HepG2 (cell line): Measurements from ENCODE around the gene NTMT1. TPM values are rescaled to one million over a fixed set of nuclear protein-coding genes. Genes with fewer than 3 reads are reported as not detected.
A peak's percentile ranks its signal among the peaks of the same experiment; 100 is the strongest.

Experiments used
- CBX1 ChIP-seq: IDR thresholded peaks from one replicate; pipeline ENCODE4 v1.6.1; 2016; ENCODE audit warnings: antibody characterized with exemption, low read depth
- ELF4 ChIP-seq: sonication (generic); formaldehyde crosslinking; IDR thresholded peaks from 2 replicates; pipeline ENCODE4 v1.5.0; 2020; ENCODE audit warnings: missing genetic modification reagents, mild to moderate bottlenecking, moderate library complexity, borderline replicate concordance
- ETV5 ChIP-seq: IDR thresholded peaks from 2 replicates; pipeline ENCODE4 v1.6.1; 2018; ENCODE audit warnings: missing biosample characterization, missing genetic modification reagents, inconsistent platforms, borderline replicate concordance
- FOXM1 ChIP-seq: sonication (generic); formaldehyde crosslinking; IDR thresholded peaks from 2 replicates; pipeline ENCODE4 v1.5.0; 2020; ENCODE audit warnings: missing genetic modification reagents
- MIER3 ChIP-seq: IDR thresholded peaks from 2 replicates; pipeline ENCODE4 v1.6.1; 2016; ENCODE audit warnings: missing compliant biosample characterization, borderline replicate concordance
- MIXL1 ChIP-seq: IDR thresholded peaks from 2 replicates; pipeline ENCODE4 v1.6.1; 2016
- NCOA2 ChIP-seq: sonication (generic); formaldehyde crosslinking; IDR thresholded peaks from 2 replicates; pipeline ENCODE4 v1.8.0; 2022; ENCODE audit warnings: inconsistent platforms
- PCBP2 ChIP-seq: fragments of 200-400 bp; formaldehyde crosslinking; optimal IDR thresholded peaks from 2 replicates; pipeline ENCODE3; 2018; ENCODE audit warnings: low read length, low read depth; ENCODE audit not compliant: poor library complexity, severe bottlenecking
- SIX4 ChIP-seq: sonication (generic); formaldehyde crosslinking; IDR thresholded peaks from 2 replicates; pipeline ENCODE4 v1.4.0; 2020; ENCODE audit warnings: missing genetic modification reagents
- STAG1 ChIP-seq: sonication (generic); formaldehyde crosslinking; IDR thresholded peaks from 2 replicates; pipeline ENCODE4 v1.4.0; 2020; ENCODE audit warnings: missing genetic modification reagents
- ZFP41 ChIP-seq: sonication (generic); formaldehyde crosslinking; IDR thresholded peaks from 2 replicates; pipeline ENCODE4 v1.4.0; 2020; ENCODE audit warnings: mild to moderate bottlenecking, missing genetic modification reagents, borderline replicate concordance
- ZFY ChIP-seq: sonication (generic); formaldehyde crosslinking; IDR thresholded peaks from 2 replicates; pipeline ENCODE4 v1.4.0; 2020; ENCODE audit warnings: missing genetic modification reagents
- ZNF121 ChIP-seq: sonication (generic); formaldehyde crosslinking; IDR thresholded peaks from 2 replicates; pipeline ENCODE4 v1.5.0; 2020; ENCODE audit warnings: mild to moderate bottlenecking, missing genetic modification reagents
- ZNF343 ChIP-seq: sonication (generic); formaldehyde crosslinking; IDR thresholded peaks from 2 replicates; pipeline ENCODE4 v1.4.0; 2020; ENCODE audit warnings: mild to moderate bottlenecking, missing genetic modification reagents
- ZNF501 ChIP-seq: sonication (generic); formaldehyde crosslinking; IDR thresholded peaks from 2 replicates; pipeline ENCODE4 v1.5.1; 2020; ENCODE audit warnings: mild to moderate bottlenecking, moderate library complexity, missing genetic modification reagents
- ZNF562 ChIP-seq: sonication (generic); formaldehyde crosslinking; IDR thresholded peaks from 2 replicates; pipeline ENCODE4 v1.8.0; 2022; ENCODE audit warnings: missing genetic modification reagents, borderline replicate concordance
- ZNF569 ChIP-seq: sonication (generic); formaldehyde crosslinking; IDR thresholded peaks from 2 replicates; pipeline ENCODE4 v1.5.0; 2020; ENCODE audit warnings: mild to moderate bottlenecking, missing genetic modification reagents, moderate library complexity, borderline replicate concordance
- ZNF615 ChIP-seq: sonication (generic); formaldehyde crosslinking; IDR thresholded peaks from 2 replicates; pipeline ENCODE4 v1.5.0; 2020; ENCODE audit warnings: mild to moderate bottlenecking, missing genetic modification reagents, borderline replicate concordance
- ZNF616 ChIP-seq: sonication (generic); formaldehyde crosslinking; IDR thresholded peaks from 2 replicates; pipeline ENCODE4 v1.5.0; 2020; ENCODE audit warnings: low read depth, mild to moderate bottlenecking, missing genetic modification reagents
- ZNF672 ChIP-seq: sonication (generic); formaldehyde crosslinking; IDR thresholded peaks from 2 replicates; pipeline ENCODE4 v1.8.1; 2022; ENCODE audit warnings: missing genetic modification reagents
- polyA plus RNA-seq, 8 experiments: library from polyadenylated mRNA; depleted of rRNA in 3 of 8; stranded (reverse) in 7 of 8; unstranded in 1 of 8; fragments of >200 nt; fragmentation: Illumina TruSeq in 4 of 8; extraction: Trizol in 4 of 8; gene quantifications; 2 replicates each; pipeline versions ENCODE4 v1.2.1 to v1.2.3, GENCODE V29; 2011 to 2016; ENCODE audit warnings: low read depth in 4 of 8, missing spikeins in 1 of 8, mixed read lengths in 1 of 8; ENCODE audit not compliant: insufficient read depth in 1 of 8
- total RNA-seq, 5 experiments: library from RNA; depleted of rRNA; stranded (reverse); fragments of >200 nt; fragmentation: Illumina TruSeq; extraction: Trizol; gene quantifications; 2 replicates each; pipeline ENCODE4 v1.2.3, GENCODE V29; 2016; ENCODE audit warnings: low read depth in 1 of 5
- TF ChIP-seq, protein P1 (sequence below): sonication (generic); formaldehyde crosslinking; IDR thresholded peaks from 2 replicates; pipeline ENCODE4 v1.5.0; 2020; ENCODE audit warnings: mild to moderate bottlenecking, missing genetic modification reagents
- TF ChIP-seq, protein P2 (sequence below): IDR thresholded peaks from 2 replicates; pipeline ENCODE4 v1.6.1; 2016; ENCODE audit warnings: low read depth, borderline replicate concordance
- TF ChIP-seq, protein P3 (sequence below): sonication (generic); formaldehyde crosslinking; IDR thresholded peaks from 2 replicates; pipeline ENCODE4 v1.4.0; 2020; ENCODE audit warnings: mild to moderate bottlenecking, missing genetic modification reagents
- TF ChIP-seq, protein P4 (sequence below): IDR thresholded peaks from 2 replicates; pipeline ENCODE4 v1.6.1; 2018; ENCODE audit warnings: missing genetic modification reagents
- TF ChIP-seq, protein P5 (sequence below): sonication (generic); formaldehyde crosslinking; IDR thresholded peaks from 2 replicates; pipeline ENCODE4 v1.4.0; 2020; ENCODE audit warnings: missing genetic modification reagents

The NTMT1 gene
- total and polyA plus RNA-seq, 2 of the 13 experiments (the other 11 are each of a cell fraction or from before 2014, with no cell fraction given): 49.1 to 53.8 TPM

DNA sequence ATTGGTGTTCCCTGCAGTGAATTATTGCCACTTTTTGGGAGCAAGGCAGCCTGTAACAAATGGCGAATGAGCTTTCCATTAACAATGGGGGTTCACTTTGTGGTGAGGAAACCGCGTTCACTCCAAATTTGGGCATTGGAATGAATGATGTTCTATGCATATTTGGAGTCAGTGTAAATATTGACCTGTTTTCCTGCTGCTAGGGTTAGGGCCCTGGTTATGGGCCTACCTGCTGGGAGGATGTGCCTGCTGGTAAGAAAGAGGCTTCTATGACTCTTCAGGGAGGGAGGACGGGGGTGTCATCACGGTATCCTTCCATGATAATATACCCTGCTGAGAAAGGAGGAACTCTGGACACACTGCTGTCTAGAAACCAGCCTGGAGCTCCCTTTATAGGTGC, 34.0 kb upstream of the NTMT1 start (continued):
- TF ChIP-seq, protein P1, sequence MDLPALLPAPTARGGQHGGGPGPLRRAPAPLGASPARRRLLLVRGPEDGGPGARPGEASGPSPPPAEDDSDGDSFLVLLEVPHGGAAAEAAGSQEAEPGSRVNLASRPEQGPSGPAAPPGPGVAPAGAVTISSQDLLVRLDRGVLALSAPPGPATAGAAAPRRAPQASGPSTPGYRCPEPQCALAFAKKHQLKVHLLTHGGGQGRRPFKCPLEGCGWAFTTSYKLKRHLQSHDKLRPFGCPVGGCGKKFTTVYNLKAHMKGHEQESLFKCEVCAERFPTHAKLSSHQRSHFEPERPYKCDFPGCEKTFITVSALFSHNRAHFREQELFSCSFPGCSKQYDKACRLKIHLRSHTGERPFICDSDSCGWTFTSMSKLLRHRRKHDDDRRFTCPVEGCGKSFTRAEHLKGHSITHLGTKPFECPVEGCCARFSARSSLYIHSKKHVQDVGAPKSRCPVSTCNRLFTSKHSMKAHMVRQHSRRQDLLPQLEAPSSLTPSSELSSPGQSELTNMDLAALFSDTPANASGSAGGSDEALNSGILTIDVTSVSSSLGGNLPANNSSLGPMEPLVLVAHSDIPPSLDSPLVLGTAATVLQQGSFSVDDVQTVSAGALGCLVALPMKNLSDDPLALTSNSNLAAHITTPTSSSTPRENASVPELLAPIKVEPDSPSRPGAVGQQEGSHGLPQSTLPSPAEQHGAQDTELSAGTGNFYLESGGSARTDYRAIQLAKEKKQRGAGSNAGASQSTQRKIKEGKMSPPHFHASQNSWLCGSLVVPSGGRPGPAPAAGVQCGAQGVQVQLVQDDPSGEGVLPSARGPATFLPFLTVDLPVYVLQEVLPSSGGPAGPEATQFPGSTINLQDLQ (CRISPR knock-in tag): no peak
- TF ChIP-seq, protein P2, sequence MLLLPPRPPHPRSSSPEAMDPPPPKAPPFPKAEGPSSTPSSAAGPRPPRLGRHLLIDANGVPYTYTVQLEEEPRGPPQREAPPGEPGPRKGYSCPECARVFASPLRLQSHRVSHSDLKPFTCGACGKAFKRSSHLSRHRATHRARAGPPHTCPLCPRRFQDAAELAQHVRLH (CRISPR knock-in tag): no peak
- TF ChIP-seq ZNF121 (CRISPR knock-in tag) (no peak), ZFP41 (CRISPR knock-in tag) (no peak), SIX4 (CRISPR knock-in tag) (no peak), ZFY (no peak; the same call in 1 of the 2 replicates), PCBP2 (no peak), STAG1 (CRISPR knock-in tag) (no peak), MIER3 (CRISPR knock-in tag) (no peak), MIXL1 (CRISPR knock-in tag) (no peak), ELF4 (CRISPR knock-in tag) (no peak), ZNF672 (no peak), CBX1 (no peak), ZNF501 (CRISPR knock-in tag) (no peak), ZNF343 (CRISPR knock-in tag) (no peak), NCOA2 (no peak), ZNF562 (CRISPR knock-in tag) (no peak), ETV5 (no peak; the same call in 1 of the 2 replicates), ZNF615 (CRISPR knock-in tag) (no peak), ZNF569 (CRISPR knock-in tag) (no peak), ZNF616 (CRISPR knock-in tag) (no peak), FOXM1 (CRISPR knock-in tag) (no peak)
- TF ChIP-seq, protein P3, sequence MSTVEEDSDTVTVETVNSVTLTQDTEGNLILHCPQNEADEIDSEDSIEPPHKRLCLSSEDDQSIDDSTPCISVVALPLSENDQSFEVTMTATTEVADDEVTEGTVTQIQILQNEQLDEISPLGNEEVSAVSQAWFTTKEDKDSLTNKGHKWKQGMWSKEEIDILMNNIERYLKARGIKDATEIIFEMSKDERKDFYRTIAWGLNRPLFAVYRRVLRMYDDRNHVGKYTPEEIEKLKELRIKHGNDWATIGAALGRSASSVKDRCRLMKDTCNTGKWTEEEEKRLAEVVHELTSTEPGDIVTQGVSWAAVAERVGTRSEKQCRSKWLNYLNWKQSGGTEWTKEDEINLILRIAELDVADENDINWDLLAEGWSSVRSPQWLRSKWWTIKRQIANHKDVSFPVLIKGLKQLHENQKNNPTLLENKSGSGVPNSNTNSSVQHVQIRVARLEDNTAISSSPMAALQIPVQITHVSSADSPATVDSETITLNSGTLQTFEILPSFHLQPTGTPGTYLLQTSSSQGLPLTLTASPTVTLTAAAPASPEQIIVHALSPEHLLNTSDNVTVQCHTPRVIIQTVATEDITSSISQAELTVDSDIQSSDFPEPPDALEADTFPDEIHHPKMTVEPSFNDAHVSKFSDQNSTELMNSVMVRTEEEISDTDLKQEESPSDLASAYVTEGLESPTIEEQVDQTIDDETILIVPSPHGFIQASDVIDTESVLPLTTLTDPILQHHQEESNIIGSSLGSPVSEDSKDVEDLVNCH (CRISPR knock-in tag): no peak
- TF ChIP-seq, protein P4, sequence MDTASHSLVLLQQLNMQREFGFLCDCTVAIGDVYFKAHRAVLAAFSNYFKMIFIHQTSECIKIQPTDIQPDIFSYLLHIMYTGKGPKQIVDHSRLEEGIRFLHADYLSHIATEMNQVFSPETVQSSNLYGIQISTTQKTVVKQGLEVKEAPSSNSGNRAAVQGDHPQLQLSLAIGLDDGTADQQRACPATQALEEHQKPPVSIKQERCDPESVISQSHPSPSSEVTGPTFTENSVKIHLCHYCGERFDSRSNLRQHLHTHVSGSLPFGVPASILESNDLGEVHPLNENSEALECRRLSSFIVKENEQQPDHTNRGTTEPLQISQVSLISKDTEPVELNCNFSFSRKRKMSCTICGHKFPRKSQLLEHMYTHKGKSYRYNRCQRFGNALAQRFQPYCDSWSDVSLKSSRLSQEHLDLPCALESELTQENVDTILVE (CRISPR knock-in tag): no peak
- TF ChIP-seq, protein P5, sequence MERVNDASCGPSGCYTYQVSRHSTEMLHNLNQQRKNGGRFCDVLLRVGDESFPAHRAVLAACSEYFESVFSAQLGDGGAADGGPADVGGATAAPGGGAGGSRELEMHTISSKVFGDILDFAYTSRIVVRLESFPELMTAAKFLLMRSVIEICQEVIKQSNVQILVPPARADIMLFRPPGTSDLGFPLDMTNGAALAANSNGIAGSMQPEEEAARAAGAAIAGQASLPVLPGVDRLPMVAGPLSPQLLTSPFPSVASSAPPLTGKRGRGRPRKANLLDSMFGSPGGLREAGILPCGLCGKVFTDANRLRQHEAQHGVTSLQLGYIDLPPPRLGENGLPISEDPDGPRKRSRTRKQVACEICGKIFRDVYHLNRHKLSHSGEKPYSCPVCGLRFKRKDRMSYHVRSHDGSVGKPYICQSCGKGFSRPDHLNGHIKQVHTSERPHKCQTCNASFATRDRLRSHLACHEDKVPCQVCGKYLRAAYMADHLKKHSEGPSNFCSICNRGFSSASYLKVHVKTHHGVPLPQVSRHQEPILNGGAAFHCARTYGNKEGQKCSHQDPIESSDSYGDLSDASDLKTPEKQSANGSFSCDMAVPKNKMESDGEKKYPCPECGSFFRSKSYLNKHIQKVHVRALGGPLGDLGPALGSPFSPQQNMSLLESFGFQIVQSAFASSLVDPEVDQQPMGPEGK (CRISPR knock-in tag): peak; percentile 73
